A673 (cell line): ENCODE data around the gene MMP24. TPM values are rescaled to one million over a fixed set of nuclear protein-coding genes. Genes with fewer than 3 reads are reported as not detected.

ENCODE experiments used
- BruUV-seq: library from RNA; stranded (reverse); fragments of 400-500 nt; replicated peaks from 2 replicates; lab custom pipeline; 2021; lab: Mats Ljungman, UMichigan
- CTCF ChIA-PET: fragments of 300-600 bp; sonication (Branson Sonifier 250); formaldehyde crosslinking; loops from one replicate; lab custom pipeline; 2022; ENCODE audit warnings: antibody characterized with exemption; lab: Charles Lee
- POLR2A ChIA-PET: fragments of 300-600 bp; sonication (Branson Sonifier 250); formaldehyde crosslinking; loops from one replicate; lab custom pipeline; 2022; ENCODE audit warnings: antibody characterized with exemption; ENCODE audit not compliant: low non-redundant PET; lab: Charles Lee
- DNase-seq: peaks from one replicate; pipeline ENCODE4 v3.0.0-alpha.2; 2015; ENCODE audit warnings: low spot score
- H3K27ac ChIP-seq: fragments of 200-600 bp; sonication (generic); 2 replicates; pipeline ENCODE4 v1.5.1; 2016; ENCODE audit warnings: mixed run types, low read depth, mild to moderate bottlenecking, mixed read lengths, antibody characterized with exemption, low read length; ENCODE audit not compliant: poor library complexity, severe bottlenecking
- H3K27me3 ChIP-seq: fragments of 200-600 bp; sonication (generic); replicated peaks from 2 replicates; pipeline ENCODE4 v1.6.1; 2017; ENCODE audit warnings: mixed run types, low read depth, mild to moderate bottlenecking, mixed read lengths, antibody characterized with exemption, low read length; ENCODE audit not compliant: insufficient read depth, poor library complexity
- H3K36me3 ChIP-seq: fragments of 200-600 bp; sonication (generic); 2 replicates; pipeline ENCODE4 v1.6.1; 2016; ENCODE audit warnings: mixed run types, mild to moderate bottlenecking, mixed read lengths, antibody characterized with exemption, low read length; ENCODE audit not compliant: insufficient read depth, poor library complexity, severe bottlenecking
- H3K4me1 ChIP-seq: fragments of 200-600 bp; sonication (generic); 2 replicates; pipeline ENCODE4 v1.6.1; 2017; ENCODE audit warnings: mixed run types, mild to moderate bottlenecking, mixed read lengths, antibody characterized with exemption, low read length; ENCODE audit not compliant: insufficient read depth, poor library complexity, severe bottlenecking
- H3K4me3 ChIP-seq: fragments of 200-600 bp; sonication (generic); 2 replicates; pipeline ENCODE4 v1.5.1; 2016; ENCODE audit warnings: low read depth, mixed run types, mild to moderate bottlenecking, mixed read lengths, low read length; ENCODE audit not compliant: poor library complexity, severe bottlenecking
- H3K9me3 ChIP-seq: fragments of 200-600 bp; sonication (generic); 2 replicates; pipeline ENCODE4 v1.6.1; 2016; ENCODE audit warnings: mixed run types, low read depth, mild to moderate bottlenecking, mixed read lengths, antibody characterized with exemption, low read length; ENCODE audit not compliant: poor library complexity, severe bottlenecking
- CTCF ChIP-seq: fragments of 300-800, 200-600 bp; sonication (generic); conservative IDR thresholded peaks from 2 replicates; pipeline ENCODE4 v1.5.1; 2017; ENCODE audit warnings: low read depth, mild to moderate bottlenecking, antibody characterized with exemption, low read length, moderate library complexity, mixed read lengths
- EZH2 ChIP-seq: fragments of 200-600 bp; sonication (generic); IDR thresholded peaks from 2 replicates; pipeline ENCODE4 v1.6.1; 2017; ENCODE audit warnings: borderline replicate concordance, low read depth, mild to moderate bottlenecking, mixed read lengths, antibody characterized with exemption, low read length; ENCODE audit not compliant: poor library complexity, severe bottlenecking
- intact Hi-C: fragments of 100-400 bp; cut with micrococcal nuclease; formaldehyde crosslinking; loops from one replicate; pipeline ENCODE4 v1.10.0; 2022; ENCODE audit not compliant: unreplicated experiment
- total RNA-seq: library from RNA; stranded (reverse); gene quantifications from 2 replicates; pipeline ENCODE4 v1.2.3, GENCODE V29; 2021

Gene MMP24
- total RNA-seq, 1 experiment from 2014 or later = 0.11 TPM

DNA sequence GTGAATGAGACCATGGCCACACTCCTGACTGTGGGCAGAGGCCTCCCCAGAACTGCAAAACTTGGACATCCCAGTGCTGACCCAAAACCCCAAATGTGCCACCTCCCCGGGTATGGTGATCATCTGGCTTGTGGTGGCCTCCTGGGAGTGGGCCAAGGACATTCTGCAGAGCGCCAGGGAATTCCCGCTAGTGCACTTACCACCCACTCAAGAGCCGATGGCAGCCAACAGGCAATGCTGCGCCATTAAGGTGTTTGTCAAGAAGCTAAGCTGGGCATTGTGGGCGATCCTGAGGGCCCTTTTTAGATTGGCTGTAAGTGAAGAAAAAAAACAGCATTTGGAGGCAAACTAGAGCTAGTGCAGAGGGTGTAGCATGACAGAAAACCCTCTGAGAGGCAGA lies 9.4 kb downstream of the MMP24 start:
- CTCF ChIA-PET = no interaction called here
- TF ChIP-seq CTCF (no peak), EZH2 (no peak)
- POLR2A ChIA-PET = no interaction called here
- intact Hi-C loops = no loop called here
- no peak overlapping the region for H3K27ac ChIP-seq
- no peaks in the 10 kb centered on the region for H3K4me1 ChIP-seq
- BruUV-seq = no TSS peak
- H3K4me3 ChIP-seq = no peak overlapping the region
- H3K36me3 ChIP-seq = no peaks in the 10 kb centered on the region
- H3K27me3 ChIP-seq = peaks cover 12% of the 10 kb centered on the region
- H3K9me3 ChIP-seq = no peaks in the 10 kb centered on the region
- no peak for DNase-seq

DNA sequence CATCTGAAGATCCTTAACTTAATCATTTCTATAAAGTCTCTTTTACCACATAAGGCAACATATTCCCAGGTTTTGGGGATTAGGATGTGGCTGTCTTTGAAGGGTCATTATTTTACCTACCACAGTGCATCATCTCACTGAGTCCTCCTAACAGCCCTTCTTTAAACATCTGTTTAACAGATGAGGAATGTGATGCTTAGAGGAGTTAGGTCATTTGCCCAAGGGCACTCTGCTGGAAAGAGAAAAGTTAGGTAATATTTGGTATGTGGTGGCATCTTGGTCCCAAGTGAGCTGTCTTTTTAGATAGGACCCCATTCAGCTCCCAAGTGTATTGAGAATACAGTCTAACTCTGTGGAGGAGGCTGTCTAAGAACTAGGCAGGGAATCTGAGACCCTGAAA lies 11.0 kb downstream of the MMP24 start:
- no TSS peak for BruUV-seq
- no peaks in the 10 kb centered on the region for H3K4me1 ChIP-seq
- peaks cover 5% of the 10 kb centered on the region for H3K27me3 ChIP-seq
- H3K9me3 ChIP-seq = no peaks in the 10 kb centered on the region
- H3K4me3 ChIP-seq = no peak overlapping the region
- ChIA-PET CTCF (no interaction called here), POLR2A (no interaction called here)
- no peak for TF ChIP-seq EZH2
- TF ChIP-seq CTCF = no peak
- no peaks in the 10 kb centered on the region for H3K36me3 ChIP-seq
- DNase-seq = no peak
- intact Hi-C loops = no loop called here
- no peak overlapping the region for H3K27ac ChIP-seq

- TF ChIP-seq CTCF (no peak), EZH2 (no peak)
- no peak for DNase-seq
- ChIA-PET POLR2A (no interaction called here), CTCF (no interaction called here)
- no peaks in the 10 kb centered on the region for H3K36me3 ChIP-seq
- no peaks in the 10 kb centered on the region for H3K4me1 ChIP-seq
- H3K4me3 ChIP-seq = no peak overlapping the region
- intact Hi-C loops = no loop called here
- BruUV-seq = no TSS peak
- no peak overlapping the region for H3K27ac ChIP-seq
- no peaks in the 10 kb centered on the region for H3K9me3 ChIP-seq
- H3K27me3 ChIP-seq = peaks cover 5% of the 10 kb centered on the region
These were observed 11.7 kb downstream of the MMP24 start for GRCh38 chr20:35238170-35238569.
